Natural killer cell (primary cell): ENCODE measurements around the gene LRP1B. TPM values are rescaled to one million over a fixed set of nuclear protein-coding genes. Genes with fewer than 3 reads are reported as not detected.

ENCODE experiments used
- ATAC-seq, 3 donors: fragments of 150-1000 bp in 2 of 3; fragments of 200-7000 bp in 1 of 3; cut with Tn5 transposase; 1 replicate in 1 of 3; 2 replicates in 2 of 3; pipeline ENCODE4 v1.10.0; 2021; ENCODE audit warnings: mild to moderate bottlenecking in 2 of 3, moderate library complexity in 2 of 3
- DNase-seq, 2 donors: peaks; one replicate each; pipeline versions ENCODE4 v3.0.0 to v3.0.0-alpha.2; 2013 to 2021; ENCODE audit warnings: mixed read lengths in 1 of 2
- H3K27ac ChIP-seq: one replicate; pipeline ENCODE4 v1.5.1; 2013; ENCODE audit warnings: mild to moderate bottlenecking, low read length
- H3K27me3 ChIP-seq: one replicate; pipeline ENCODE4 v1.6.1; 2013; ENCODE audit warnings: low read length; ENCODE audit not compliant: control insufficient read depth, insufficient read depth
- H3K36me3 ChIP-seq: one replicate; pipeline ENCODE4 v1.6.1; 2013; ENCODE audit warnings: low read length; ENCODE audit not compliant: control insufficient read depth, insufficient read depth
- H3K4me1 ChIP-seq: one replicate; pipeline ENCODE4 v1.6.1; 2013; ENCODE audit warnings: low read length; ENCODE audit not compliant: control insufficient read depth, insufficient read depth
- H3K4me3 ChIP-seq: one replicate; pipeline ENCODE4 v1.5.1; 2013; ENCODE audit warnings: low read length
- H3K9me3 ChIP-seq: one replicate; pipeline ENCODE4 v1.6.1; 2013; ENCODE audit warnings: low read length; ENCODE audit not compliant: control insufficient read depth, insufficient read depth
- H3K27ac Mint-ChIP-seq, 2 donors: one replicate each; pipeline ENCODE4 v1.8.0; 2022; ENCODE audit warnings: mild to moderate bottlenecking in 2 of 2, mixed read lengths in 2 of 2, moderate library complexity in 1 of 2
- H3K27me3 Mint-ChIP-seq, 2 donors: one replicate each; pipeline ENCODE4 v1.8.0; 2022; ENCODE audit warnings: low read depth in 2 of 2, mixed read lengths in 2 of 2
- H3K36me3 Mint-ChIP-seq: one replicate; pipeline ENCODE4 v1.8.0; 2022; ENCODE audit warnings: mixed read lengths
- H3K4me1 Mint-ChIP-seq, 2 donors: one replicate each; pipeline ENCODE4 v1.8.0; 2022; ENCODE audit warnings: mixed read lengths in 2 of 2
- H3K4me3 Mint-ChIP-seq: one replicate; pipeline ENCODE4 v1.8.0; 2022; ENCODE audit warnings: mild to moderate bottlenecking, moderate library complexity, mixed read lengths
- H3K9me3 Mint-ChIP-seq, 2 donors: one replicate each; pipeline ENCODE4 v1.8.0; 2022; ENCODE audit warnings: mixed read lengths in 2 of 2
- CTCF ChIP-seq: fragments of 200-600 bp; IDR thresholded peaks from one replicate; pipeline ENCODE4 v1.8.0; 2022; ENCODE audit warnings: antibody characterized with exemption
- WGBS: methylation state at CpG from one replicate; pipeline ENCODE4 v1.1.7; 2013; ENCODE audit warnings: missing lambda C conversion rate; ENCODE audit not compliant: insufficient coverage; 5-methylcytosine and 5-hydroxymethylcytosine counted together
- intact Hi-C: fragments of 100-400 bp; cut with micrococcal nuclease; formaldehyde crosslinking; loops from one replicate; pipeline ENCODE4 v1.14.2; 2022
- total RNA-seq, 4 donors: library from RNA; stranded (reverse); fragments of 120-200 nt in 1 of 4; gene quantifications; one replicate each; pipeline versions ENCODE4 v1.2.3 to v1.2.4, GENCODE V29; 2013 to 2022

Gene LRP1B
- total RNA-seq, 3 donors from 2014 or later (not counting 1 experiment from before 2014, with no cell fraction given), result 0.05 TPM; not detected in 2

- DNase-seq (no peak), ATAC-seq (no peak)
- Histone ChIP-seq H3K9me3 (peaks cover 4% of the 10 kb centered on the region), H3K27ac (no peak overlapping the region), H3K4me1 (no peaks in the 10 kb centered on the region), H3K4me3 (no peak overlapping the region), H3K36me3 (no peaks in the 10 kb centered on the region), H3K27me3 (no peaks in the 10 kb centered on the region)
- Mint-ChIP-seq H3K4me3 (no peak overlapping the region), H3K36me3 (peaks cover 6% of the 10 kb centered on the region), H3K27ac (no peak overlapping the region), H3K27me3 (no peaks in the 10 kb centered on the region), H3K9me3 (peaks cover 8 to 10% of the 10 kb centered on the region in 2 donors), H3K4me1 (no peaks in the 10 kb centered on the region)
- WGBS, result 91% methylated on average over 5 of the region's 5 CpGs
- no peak for TF ChIP-seq CTCF
- intact Hi-C loops, result no loop called here
Measured at GRCh38 chr2:140274891-140275290, 1855.9 kb downstream of the LRP1B start.

GRCh38 chr2:140273958-140274357 is 1856.9 kb downstream of the LRP1B start:
- intact Hi-C loops, result no loop called here
- no peaks in the 10 kb centered on the region for H3K27me3 ChIP-seq
- WGBS, result 89% methylated on average over 1 of the region's 2 CpGs
- DNase-seq (no peak), ATAC-seq (no peak)
- H3K4me3 ChIP-seq, result no peak overlapping the region
- peaks cover 4% of the 10 kb centered on the region for H3K9me3 ChIP-seq
- no peak overlapping the region for H3K4me3 Mint-ChIP-seq
- TF ChIP-seq CTCF, result no peak
- H3K36me3 ChIP-seq, result no peaks in the 10 kb centered on the region
- H3K27ac ChIP-seq, result no peak overlapping the region
- H3K36me3 Mint-ChIP-seq, result peaks cover 1% of the 10 kb centered on the region
- no peak overlapping the region for H3K27ac Mint-ChIP-seq
- H3K4me1 ChIP-seq, result no peaks in the 10 kb centered on the region
- H3K4me1 Mint-ChIP-seq, result no peaks in the 10 kb centered on the region
- no peaks in the 10 kb centered on the region for H3K27me3 Mint-ChIP-seq
- H3K9me3 Mint-ChIP-seq, result peaks cover 5% of the 10 kb centered on the region in 2 donors

- no peak overlapping the region for H3K27ac ChIP-seq
- H3K9me3 Mint-ChIP-seq, result peaks cover 2 to 3% of the 10 kb centered on the region in 2 donors
- H3K4me1 ChIP-seq, result no peaks in the 10 kb centered on the region
- no peak for DNase-seq
- H3K36me3 ChIP-seq, result no peaks in the 10 kb centered on the region
- no peaks in the 10 kb centered on the region for H3K4me1 Mint-ChIP-seq
- no peak for ATAC-seq
- intact Hi-C loops, result no loop called here
- no peak overlapping the region for H3K4me3 Mint-ChIP-seq
- no peak overlapping the region for H3K27ac Mint-ChIP-seq
- no peak for TF ChIP-seq CTCF
- WGBS, result 90% methylated on average over 3 of the region's 4 CpGs
- H3K36me3 Mint-ChIP-seq, result no peaks in the 10 kb centered on the region
- peaks cover 4% of the 10 kb centered on the region for H3K9me3 ChIP-seq
- H3K27me3 ChIP-seq, result no peaks in the 10 kb centered on the region
- H3K4me3 ChIP-seq, result no peak overlapping the region
- no peaks in the 10 kb centered on the region for H3K27me3 Mint-ChIP-seq
Measured at GRCh38 chr2:140273408-140273807, 1857.4 kb downstream of the LRP1B start.

GRCh38 chr2:140270224-140270623 is 1860.6 kb downstream of the LRP1B start:
- ATAC-seq (no peak), DNase-seq (no peak)
- no peak for TF ChIP-seq CTCF
- Histone ChIP-seq H3K4me3 (no peak overlapping the region), H3K36me3 (no peaks in the 10 kb centered on the region), H3K4me1 (no peaks in the 10 kb centered on the region), H3K27ac (no peak overlapping the region), H3K9me3 (peaks cover 3% of the 10 kb centered on the region), H3K27me3 (no peaks in the 10 kb centered on the region)
- intact Hi-C loops, result no loop called here
- Mint-ChIP-seq H3K27me3 (no peaks in the 10 kb centered on the region), H3K4me3 (no peak overlapping the region), H3K36me3 (no peaks in the 10 kb centered on the region), H3K4me1 (no peaks in the 10 kb centered on the region), H3K27ac (no peak overlapping the region), H3K9me3 (peaks cover 6 to 7% of the 10 kb centered on the region in 2 donors)
- 90% methylated on average over 1 of the region's 1 CpG for WGBS
